HuH-7 (cell line): ENCODE measurements around the gene TACC3.

ENCODE experiments used
- DNase-seq: peaks from one replicate; pipeline ENCODE4 v3.0.0; 2011; ENCODE audit warnings: low spot score

TACC3 gene

DNA sequence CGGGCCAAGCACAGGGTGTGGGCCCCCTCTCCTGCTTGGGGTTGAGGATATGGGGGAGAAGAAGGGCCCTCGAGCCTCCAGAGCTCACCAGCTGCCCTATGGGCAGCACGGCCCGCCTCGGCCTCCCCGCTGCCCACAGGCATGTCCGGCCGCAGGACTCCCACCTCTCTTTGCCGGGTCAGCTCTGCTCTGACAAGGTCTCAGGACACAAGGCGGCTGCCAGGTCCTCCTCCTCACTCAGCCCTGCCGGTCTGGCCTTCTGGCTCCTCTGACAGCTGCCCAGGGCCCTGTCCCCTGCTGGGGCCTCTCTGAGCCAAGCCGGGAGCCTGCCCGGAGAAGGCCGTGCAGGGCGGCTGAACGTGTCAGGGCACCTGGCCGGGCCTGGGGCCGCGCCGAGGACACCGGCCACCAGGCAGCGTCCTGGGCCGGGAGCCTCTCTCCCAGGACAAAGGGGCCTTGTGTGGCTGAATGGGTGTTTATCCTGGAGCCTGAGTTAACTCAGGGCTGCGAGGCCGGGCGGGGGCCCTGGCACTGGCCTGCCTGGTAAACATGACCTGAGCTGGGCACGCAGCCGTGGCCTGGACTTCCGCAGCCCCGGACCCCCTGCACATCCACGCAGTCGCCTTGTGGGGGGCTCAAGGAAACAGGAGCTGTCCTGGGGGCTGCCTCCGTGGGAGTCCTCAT is 25.7 kb downstream of the TACC3 start:
- peak; percentile 75 for DNase-seq

DNA sequence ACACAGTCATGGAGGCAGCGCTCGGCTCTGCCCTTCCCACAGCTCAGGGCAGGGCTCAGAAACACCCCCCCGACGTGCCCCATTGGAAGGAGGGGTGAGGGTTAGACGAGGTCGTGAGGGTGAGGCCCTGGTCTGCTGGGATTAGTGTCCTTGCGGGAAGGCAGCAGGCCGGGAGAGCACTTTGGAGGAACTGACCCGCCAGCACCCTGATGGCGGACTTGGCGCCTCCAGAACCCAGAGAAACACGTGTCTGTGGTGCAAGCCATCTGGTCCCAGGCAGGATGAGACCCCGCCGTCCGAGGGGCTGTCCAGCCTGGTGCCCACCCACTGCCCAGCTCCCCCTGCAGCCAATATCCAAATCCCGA is 26.3 kb downstream of the TACC3 start:
- no peak for DNase-seq

DNA sequence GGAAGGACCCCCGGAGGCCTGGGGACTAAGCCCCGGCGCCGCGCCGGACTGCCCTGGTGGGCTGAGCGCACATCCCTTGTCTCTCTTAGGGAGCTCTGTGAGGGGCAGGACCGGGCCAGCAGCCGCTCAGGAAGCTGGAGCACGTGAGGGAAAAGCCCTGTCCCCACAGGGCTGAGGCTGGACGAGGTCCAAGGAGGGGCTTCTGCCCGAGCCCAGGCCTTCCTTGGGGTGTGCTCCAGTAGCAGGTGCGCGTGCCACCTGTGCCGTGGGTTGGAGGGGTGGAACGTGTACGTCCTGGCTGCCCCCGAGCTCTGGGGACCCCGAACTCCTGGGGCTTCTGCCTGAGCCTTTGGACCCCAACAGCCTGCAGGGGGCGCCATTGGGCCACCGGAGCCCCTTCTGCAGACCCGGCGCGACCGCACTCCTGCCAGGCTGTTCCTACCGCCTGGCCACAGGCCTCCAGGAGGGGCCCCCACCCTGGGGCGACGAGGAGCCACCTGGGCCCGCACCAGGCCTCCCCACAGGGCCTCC is 27.2 kb downstream of the TACC3 start:
- peak; percentile 96 for DNase-seq

DNA sequence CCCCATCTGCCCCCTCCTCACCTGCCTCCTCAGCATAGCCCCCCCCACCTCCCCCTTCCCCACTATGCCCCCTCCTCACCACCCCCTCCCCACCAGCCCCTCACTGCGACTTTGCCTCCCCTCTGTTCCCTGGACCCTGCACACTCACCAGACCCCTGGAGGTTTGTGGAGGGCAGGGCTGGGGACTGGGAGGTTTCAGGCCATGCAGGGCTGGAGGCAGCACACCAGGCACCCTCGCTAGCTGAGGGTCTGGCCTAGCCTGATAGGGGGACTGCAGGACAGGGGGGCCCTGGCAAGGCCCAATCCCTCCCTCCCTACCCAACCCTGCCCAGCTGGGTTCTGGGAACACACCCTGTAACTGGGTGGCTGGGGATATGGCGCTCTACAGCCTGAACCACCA is 28.0 kb downstream of the TACC3 start:
- no peak for DNase-seq

DNA sequence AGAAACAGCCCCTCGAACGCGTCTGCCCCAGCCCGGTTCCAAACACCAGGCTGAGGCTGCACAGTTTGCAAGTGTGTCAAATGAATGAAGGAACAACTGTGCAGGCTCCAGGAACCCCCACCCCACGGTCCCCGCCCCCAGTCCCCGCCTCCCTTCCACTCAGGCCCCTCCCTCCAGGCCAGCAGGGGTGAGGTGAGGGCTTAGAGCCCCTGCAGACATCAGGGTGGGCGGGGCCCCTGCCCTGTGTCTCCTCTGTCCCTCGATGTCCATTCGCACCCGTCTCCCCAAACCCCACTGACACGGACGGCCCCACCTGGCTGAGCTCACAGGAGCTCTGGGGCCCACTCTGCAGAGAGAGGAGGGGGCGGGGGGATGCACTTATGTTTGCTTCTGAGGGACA is 28.5 kb downstream of the TACC3 start:
- DNase-seq: no peak

DNA sequence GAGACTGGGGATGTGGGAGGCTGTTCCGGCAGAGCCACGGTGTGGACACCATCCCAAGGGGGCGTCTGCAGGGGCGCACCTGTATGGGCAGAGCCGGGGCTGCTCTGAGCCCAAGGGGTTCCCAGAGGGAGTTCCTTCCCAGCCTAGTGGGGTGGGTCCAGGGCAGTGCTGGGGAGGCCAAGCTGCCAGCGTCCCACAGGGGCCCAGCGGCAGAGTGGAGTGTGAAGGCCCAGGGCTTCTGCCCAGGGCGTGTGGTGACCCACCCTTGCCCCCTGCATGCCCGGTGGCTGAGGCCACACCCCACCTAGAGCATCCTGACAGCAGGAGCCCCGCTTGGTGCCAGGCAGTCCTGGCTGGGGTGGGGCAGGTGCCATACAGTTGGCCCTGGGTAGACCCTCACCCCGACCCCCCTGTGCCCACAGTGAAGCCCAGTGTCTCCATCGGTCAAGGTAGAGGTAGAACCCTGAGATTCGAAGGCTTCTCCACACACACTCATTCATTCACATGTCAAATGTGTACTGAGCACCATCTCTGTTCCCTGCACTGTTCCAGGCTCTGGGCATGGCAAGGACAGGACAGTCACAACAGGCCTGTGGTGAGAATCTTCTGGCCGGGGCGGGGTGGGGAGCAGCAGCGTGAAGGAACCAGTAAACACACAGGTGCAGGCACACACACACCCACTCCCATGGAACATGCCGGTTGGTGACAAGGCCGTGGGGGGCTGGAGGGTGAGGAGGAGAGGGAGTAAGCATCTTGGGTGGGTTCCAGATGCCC is 29.2 kb downstream of the TACC3 start:
- DNase-seq: no peak

DNA sequence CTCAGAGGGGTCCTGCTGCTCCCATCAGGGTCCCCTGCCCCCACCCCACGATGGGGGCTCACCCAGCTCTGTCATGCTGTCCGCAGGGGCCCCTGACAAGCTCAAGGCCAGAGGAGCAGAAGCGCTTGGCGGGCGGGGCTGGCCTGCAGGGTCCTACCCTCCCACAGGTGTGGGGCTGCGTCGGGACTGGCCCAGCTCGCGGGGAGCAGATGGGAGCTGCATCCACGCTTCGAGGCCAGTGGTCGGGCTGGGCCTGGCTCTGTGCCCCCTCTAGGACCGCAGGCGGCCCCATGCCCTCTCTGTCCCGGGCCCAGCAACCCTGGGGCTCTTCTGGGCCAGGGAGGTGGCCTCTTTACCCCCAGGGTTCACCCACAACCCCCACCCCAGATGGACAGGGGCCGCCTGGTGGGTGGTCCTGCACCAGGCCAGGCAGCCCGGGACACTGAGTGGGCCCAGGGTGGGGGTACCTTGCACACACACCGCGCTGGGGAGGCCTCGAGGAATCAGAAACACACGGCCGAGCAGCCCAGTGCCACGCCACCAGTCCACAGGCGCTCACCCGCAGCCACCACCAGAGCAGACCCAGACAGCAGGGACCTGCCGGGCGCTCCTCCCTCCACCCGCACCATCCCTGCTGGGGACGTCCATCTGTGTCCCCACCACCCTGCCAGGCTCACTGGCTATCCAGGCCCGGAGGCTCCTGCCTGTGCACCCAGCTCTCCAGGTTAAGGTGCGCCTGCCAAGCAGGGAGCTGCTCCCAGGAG is 30.0 kb downstream of the TACC3 start:
- no peak for DNase-seq

DNA sequence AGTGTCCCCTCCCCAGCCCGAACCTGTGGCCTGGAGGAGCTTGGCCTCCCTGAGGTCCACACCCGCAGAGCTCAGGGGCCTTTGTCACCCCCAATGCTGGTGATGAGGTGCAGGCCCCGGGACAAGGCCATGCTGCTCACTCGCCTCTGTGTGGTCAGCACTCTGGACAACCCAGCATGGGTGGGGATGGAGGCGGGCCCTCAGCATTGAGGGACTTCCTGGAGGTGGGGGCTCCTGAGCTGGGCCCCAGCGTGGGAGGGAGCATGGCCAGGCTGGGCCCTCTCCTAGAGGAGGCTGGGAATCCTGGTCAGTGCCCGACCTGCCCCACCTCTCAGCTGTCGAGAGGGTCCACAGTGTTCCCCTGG is 30.6 kb downstream of the TACC3 start:
- no peak for DNase-seq

DNA sequence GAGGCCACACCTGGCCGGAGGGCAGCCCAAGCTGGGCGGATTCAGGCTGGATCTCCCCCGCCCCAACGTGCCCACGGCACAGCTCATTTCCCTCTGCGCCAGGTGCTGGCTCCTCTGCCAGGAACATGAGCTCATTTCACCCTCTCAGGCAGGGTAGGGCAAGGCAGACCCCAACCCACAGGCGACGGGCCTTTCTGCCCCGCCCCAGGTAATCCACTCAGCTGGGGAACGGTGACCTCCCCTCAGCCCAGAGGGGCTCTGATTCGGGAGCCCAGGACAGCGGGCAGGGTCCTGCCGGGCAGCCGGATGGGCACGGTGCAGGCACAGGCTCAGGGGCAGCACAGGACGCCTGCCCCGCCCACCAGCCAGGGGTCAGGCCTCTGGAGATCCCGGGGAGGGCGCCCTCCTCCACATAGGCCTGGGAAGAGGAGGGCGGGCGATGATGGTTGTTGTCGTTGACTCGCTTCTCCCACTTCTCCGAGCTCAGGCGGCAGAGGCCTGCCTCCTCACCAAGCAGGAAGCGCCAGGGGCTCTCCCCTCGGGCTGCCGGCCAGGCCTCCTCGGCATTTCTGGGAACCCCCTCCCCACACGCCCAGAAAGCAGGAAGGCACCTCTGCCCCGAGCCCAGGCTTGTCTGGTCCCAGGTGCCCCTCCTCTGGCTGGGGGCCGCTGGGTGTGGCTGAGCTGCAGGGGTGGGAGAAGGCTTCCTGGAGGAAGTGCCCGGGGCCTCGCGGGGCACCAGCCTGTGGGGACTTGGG is 31.1 kb downstream of the TACC3 start:
- DNase-seq: no peak

DNA sequence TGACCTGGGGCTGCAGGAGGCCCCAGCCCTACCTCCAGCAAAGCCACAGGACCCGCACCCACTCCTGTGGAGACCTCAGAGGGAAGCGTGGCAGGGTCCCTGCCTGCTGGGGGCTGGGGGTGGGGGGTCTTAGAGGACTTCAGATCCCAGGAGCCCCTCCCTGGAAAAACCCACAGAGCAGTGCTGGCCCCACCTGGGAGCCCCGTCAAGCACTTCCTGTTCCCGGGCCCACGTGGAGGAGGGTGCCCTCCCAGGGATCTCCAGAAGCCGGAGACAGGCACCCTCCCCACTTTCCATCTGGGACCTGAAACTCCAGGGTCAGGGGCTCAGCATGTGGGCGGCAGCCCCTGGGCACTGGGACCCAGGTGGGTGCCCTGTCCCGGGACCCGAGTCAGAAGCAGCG is 32.0 kb downstream of the TACC3 start:
- DNase-seq: no peak

DNA sequence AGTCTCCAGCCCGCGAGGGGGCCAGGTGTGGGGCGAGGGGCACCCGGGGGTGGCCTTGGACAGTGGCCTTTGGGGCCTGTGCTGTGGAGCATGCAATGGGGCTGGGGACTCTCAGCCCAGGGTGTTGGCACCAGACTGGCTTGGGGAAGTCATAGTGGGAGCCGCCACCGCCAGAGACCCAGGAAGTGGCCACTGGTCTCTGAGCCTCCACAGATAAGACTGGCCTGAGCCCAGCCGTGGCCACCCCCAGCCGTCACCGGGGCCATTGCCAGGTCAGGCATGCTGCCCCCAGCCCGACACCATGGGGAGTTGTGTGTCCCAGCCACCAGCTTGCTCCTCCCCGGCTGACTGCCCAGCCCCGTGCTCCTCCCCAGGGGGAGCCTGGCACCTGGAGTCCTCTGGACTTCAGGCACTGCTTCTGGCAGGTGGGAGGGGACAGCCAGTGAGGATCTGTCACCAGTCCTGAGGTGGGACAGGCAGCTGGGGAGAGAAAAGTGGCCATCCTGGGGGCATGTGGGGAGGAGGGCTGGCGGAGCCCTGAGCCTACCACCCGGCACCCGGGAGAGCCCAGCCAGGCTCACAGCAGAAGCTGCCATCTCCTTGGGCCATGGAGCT is 32.5 kb downstream of the TACC3 start:
- DNase-seq: no peak

DNA sequence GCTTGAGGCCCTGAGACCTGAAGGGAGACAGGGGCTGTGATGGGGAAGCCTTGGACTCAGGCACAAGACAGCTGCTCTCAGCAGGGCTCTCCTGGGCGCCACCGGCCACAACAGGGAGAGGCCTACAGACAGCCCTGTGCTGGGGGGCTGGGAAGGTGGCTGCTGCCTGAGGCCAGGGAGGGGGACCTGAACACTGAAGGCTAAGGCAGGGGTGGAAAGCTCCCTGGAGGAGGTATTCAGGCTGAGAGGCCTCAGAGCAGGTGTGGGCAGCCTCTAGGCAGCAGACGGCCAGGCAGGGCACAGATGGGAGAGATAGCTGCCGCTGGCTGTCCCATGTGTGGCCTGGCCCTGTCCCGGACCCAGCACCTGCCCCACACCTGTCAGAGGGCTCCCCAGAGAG is 33.0 kb downstream of the TACC3 start:
- no peak for DNase-seq

DNA sequence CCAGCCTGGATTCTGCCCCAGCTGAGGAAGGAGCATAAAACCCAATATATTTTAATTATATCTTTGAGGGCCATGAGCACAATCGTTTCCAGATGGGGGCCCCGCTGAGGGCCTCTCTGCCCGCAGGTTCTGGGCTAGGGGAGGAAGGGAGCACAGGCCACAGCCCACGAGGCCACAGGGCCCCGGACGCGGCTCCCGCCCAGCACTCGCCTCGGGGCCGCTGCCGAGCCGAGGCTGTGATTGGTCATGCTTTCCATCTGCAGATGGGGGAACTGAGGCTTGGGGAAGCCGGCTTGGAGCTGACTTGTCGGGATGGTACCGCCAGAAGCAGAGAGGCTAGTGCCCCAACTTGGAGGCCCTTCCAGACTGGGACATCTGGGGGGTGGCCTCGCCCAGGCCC is 34.0 kb downstream of the TACC3 start:
- DNase-seq: no peak

DNA sequence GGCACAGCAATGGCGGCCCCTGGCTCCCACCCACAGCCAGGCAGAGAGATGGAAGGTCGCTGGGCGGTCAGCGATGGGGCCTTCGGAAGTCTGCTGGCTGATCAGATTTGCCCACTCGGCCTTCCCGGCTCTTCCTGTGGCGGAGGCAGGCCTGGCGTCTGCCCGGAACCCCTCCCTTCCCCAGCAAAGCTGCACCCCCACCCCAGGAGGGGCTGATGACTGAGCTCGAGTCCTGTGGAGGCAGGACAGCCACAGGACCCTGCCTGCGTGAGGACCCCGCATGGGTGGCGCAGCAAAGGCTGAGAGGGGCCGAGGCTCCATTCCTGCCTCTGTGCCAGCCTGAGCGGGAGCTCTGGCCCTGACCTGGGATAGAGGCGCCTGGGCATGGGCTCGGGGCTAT is 34.8 kb downstream of the TACC3 start:
- no peak for DNase-seq

DNA sequence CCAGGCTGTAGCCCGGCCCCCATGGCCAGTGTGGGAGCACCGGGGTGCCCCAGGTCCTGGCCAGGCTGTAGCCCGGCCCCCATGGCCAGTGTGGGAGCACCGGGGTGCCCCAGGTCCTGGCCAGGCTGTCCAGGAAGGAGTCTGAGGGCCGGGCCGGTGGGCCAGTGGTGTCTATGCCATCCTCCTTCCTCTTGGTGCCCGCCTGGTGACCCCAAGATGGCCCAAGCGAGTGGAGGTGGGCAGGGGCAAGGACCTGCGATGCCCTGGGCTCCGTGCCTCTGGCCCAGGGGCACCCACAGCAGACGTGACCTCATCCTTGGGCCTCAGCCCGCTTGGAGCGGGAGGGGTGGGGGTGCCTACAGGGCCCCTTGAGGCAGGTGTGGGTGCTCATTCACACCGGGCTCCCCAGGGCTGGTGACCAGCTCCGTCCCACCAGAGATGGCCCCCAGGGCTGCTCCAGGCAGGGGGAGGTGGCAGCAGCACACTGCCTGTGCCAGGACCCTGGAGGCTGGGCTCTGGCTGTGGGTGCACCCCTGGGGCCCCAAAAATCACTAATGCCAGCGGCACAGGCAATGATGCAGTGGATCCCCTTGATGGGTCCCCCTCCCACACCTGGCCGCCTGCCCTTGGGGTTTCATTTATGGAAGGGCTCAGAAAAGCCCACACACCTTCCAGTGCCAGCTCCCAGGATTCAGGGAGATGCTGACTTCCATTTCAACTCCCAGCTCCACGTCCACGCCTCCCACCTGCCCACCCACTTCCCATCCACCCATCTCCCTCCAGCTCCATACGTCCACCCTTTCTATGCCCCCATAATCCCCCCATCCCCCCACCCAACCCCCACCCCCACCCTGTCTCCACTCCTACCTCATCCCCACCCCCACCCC is 35.8 kb downstream of the TACC3 start:
- DNase-seq: no peak

DNA sequence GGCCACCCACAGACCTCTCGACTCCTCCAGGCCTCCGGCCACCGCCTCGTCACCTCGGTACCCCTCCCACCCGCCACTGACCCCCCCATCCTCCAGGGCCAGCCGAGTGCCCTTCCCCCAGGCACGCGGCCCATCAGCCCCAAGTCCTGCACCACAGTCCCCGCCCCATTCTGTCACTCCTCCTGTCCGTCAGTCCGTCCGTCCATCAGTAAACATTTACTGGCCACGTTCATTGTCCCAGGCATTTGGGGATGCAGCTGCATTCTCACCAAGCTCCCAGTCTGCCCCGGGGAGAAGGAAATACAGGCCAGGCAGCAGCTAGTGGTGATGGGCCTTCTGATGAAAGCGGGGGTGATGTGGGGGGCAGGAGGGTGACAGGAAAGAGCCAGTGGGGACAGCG is 36.5 kb downstream of the TACC3 start:
- DNase-seq: no peak

DNA sequence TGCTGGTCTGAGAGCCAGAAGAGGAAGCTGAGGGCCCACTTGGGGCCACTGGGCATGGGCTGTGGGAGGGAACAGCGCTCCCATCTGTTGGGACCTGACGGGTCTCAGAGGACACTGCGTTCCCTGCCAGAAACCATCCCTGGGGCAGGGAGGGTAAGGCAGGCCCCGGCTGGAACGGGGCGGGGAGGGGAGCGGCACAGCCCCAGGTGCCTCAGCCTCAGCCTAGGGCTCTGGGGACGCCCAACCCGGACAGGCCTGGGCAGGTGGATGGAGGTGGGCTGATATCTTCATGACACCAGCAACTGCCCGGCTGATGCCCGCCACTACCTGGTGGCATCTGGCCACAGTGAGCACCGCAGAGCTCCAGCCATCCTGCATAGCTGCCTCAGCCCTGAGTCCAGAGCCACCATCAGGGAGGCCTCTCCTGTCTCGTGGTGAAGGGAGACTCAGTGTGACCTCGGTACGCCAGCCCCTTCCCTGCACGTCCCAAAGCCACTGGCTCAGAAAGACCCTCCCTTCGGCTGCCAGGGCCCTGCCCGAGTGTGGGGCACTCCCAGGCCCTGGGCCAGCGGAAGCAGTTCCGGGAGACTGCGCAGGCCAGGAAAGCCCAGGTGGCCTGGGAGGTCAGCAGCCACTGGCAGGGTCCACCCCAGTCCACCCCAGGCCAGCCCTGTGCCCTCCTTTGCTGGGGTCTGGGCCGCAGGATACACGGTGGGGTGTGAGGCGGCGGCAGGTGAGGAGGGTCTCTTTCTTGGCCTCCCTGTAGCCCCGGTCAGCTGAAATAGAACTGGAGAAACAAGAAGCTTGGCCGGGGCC is 37.2 kb downstream of the TACC3 start:
- no peak for DNase-seq

DNA sequence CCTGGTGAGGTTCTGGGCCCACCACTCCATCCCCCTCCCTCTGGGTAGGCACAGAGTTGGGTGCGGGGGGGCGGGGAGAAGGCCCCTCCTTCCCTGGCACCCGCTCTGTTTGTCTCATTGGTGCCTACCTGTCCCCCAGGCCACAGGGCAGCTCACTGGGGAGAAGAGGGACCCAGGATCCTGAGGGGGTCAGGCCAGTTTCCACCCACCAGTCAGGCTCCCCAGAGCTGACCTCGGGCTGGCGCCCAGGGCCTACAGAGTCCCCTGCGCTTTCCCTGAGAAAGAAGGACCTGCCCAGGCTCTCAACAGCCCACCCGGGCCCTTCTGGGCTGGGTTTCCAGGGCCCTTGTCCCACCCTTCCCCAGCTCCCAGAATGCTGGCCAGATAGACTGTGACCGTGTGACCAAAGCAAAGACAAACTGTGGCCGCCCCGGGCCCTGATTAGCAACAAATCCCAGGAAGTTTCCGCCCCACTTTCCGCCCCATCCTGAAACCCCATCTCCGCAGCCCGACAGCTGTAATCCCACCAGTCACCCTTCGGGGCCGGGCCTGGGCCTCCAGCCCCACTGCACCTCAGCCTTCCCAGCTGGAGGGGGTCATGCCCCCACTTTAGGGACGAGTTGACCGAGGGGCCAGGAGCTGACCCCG is 38.0 kb downstream of the TACC3 start:
- DNase-seq: no peak

DNA sequence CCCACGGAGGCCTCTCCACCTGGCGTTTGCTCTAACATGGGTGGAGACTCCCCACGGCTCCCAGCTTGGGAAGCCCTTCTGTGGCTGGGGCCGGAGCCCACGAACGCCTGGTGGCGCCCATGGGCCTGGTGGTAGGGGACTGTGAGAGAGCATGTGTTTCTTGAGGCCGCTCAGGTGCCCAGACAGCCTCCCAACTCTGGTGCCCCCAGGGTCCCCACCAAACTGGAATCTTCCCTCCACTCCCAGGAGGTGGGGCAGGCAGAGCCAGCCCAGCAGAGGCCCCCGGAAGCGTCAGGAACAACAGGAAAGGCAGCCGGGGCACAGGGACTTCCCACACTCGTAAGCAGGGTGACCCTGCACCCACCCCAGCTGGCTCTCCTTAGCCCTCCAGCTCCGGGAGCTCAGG is 38.5 kb downstream of the TACC3 start:
- no peak for DNase-seq
